ENCODE data around the gene DOCK1.

DOCK1 gene

DNA sequence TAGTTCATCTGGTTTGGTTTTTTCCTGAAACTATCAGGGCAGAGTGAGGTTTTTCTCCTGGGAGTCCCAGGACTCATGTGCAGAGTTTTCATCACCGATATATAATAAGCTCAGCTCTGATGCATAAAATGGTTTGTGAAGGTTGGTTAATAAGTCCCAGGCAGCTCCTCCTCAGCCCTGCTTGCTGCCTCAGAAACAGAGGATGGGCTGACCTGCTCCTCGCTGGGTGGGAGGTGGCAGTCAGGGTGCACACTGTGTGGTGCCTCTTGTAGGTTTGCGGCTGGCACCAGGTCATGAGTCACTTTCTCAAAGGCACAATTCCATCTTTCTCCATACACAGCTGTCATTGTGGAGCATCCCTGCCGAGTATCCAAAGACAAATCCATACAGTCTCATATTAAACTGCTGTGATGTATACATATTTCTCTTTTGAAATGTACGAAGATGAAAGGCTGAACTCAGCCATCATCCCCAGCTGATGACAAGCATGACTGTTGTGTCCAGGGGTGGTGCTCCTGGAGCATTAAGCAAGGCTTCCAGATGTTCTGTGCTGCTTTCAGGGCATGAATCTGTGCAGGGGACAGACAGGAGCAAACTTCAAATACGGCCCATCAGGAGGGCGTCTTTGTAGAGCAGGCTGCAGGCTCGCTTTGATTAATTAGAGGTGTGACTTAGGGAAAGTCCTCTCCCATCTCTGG lies 518.1 kb downstream of the DOCK1 start:
- DNase-seq (ENCODE audit: low read depth in 2 of 2): no peak

DNA sequence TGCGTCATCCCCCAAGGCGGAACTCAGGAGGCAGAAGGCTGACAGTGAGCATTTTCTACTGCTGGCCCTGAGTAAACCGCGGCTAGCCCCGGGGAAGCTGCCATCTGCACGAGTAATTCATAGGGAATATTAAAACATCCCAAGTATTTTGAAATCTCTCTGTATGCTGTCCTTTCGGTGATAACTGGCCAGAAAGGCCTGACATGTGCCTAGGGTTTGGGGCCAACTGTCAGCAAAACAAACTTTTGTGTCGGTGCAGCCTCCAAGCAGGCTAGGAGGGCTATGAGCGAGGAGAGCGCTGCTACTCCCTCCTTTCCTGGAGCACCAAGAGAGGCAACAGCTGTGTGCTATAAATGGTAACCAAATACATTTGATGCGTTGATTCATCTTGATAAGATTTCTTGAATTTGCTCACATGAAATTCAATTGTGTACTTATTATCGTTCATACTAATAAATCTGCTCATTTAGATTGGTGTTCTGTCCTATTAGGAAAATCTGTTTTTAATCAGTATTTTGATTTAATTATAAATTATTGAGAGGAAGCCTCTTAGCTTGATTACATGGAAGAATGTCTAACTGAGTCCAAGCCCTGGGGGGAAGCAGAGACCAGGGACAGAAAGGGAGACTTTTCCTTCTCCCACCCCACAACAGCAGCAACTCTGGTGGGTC lies 519.5 kb downstream of the DOCK1 start:
- DNase-seq (ENCODE audit: low read depth in 2 of 2): no peak

DNA sequence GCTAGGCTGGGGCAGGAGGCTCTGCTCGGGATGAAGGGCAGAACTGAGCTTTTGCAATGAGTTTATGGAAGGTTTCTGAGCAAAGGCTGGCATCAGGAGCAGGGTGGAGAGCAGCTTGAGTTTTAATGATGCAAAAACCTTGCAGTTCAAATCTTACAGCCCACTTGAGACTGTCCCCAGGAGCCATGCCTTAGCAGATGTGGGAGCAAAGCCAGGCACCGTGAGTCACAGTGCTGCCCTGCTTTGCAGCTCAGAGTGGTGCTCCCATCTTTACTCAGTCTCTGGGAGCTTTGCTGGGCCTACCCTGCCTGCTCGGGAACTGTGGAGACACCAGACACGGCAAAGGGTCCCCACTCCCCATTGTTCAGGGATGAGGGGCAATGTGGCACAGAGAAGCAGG lies 521.5 kb downstream of the DOCK1 start:
- DNase-seq (ENCODE audit: low read depth in 2 of 2): no peak

DNA sequence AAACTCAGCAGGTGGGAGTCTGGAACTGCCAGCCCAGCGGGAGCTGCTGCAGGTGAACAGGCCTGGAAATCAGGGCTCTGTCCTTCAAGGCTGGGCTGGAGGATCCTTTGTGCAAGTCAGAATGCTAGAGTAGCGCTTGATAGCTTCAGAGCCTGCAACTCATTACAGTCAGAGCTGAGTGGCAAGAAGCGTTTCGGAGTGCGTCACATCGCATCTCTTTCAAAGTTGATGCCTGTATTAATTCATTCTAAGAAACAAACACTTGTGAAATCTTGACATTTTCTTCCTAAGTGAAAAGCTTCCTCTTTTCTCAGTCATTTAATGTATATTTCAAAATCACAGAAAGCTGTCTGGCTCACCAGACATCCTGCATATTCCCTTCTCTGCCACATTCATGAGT lies 522.7 kb downstream of the DOCK1 start:
- no peak for DNase-seq (ENCODE audit: low read depth in 2 of 2)

DNA sequence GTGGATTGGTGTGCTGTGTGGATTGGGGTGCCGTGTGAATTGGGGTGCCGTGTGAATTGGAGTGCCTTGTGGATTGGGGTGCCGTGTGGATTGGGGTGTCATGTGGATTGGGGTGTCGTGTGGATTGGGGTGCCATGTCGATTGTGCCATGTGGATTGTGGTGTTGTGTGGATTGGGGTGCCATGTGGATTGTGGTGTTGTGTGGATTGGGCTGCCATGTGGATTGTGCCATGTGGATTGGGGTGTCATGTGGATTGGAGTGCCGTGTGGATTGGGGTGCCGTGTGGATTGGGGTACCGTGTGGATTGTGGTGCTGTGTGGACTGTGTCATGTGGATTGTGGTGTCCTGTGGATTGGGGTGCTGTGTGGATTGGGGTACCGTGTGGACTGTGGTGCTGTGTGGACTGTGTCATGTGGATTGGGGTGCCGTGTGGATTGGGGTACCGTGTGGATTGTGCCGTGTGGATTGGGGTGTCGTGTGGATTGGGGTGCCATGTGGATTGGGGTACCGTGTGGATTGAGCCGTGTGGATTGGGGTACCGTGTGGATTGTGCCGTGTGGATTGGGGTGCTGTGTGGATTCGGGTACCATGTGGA lies 523.3 kb downstream of the DOCK1 start:
- no peak for DNase-seq (ENCODE audit: low read depth in 2 of 2)

DNA sequence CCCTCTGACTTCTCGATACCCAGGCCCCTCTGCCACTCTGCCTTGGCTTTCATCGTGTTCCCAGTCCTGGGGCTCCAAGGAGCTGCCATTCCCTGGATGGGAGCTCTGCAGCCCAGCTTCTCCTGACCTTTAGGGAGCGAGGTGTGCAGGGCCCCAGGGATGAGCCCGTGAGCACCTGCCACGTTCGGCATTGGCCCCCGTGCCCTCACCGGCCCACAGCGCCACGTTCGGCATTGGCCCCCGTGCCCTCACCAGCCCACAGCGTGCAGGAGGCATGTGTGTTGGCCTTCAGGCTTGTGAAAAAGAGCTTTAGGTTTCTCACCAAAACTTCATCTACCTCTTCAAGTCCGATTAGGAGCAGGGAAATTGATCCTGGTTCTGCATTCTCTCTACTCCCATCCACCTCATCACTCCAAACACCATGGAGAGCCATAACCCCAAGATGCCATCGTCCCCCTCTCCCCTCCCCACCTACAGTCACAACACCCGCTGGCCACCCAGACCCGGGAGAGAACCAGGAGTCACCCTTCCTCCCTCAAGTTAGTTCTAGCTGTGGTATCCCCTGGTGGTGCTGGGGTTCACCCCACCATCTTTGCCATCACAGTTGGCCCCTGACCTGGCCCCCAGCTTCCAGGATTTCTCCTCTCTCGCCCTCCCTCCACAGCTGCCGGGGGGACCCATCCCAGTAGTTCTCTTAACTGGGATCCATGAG lies 524.5 kb downstream of the DOCK1 start:
- no peak for DNase-seq (ENCODE audit: low read depth in 2 of 2)

DNA sequence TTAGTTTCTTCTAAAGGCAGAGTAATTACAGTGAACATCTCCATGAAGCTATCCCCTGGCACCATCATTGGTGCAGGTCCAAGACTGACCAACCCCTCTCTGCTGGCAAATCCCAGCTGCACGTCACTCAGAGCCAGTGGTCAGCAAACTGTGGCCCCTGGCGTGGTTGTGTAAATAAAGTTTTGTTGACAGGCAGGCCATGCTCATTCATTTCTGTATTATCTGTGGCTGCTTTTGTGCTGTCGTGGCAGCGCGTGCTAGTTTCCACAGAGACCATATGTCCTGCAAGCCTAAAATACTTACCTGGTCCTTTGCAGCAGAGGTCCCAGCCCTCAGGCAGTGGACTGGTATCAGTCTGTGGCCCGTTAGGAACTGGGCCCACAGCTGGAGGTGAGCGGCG lies 526.3 kb downstream of the DOCK1 start:
- DNase-seq (ENCODE audit: low read depth in 2 of 2): no peak

DNA sequence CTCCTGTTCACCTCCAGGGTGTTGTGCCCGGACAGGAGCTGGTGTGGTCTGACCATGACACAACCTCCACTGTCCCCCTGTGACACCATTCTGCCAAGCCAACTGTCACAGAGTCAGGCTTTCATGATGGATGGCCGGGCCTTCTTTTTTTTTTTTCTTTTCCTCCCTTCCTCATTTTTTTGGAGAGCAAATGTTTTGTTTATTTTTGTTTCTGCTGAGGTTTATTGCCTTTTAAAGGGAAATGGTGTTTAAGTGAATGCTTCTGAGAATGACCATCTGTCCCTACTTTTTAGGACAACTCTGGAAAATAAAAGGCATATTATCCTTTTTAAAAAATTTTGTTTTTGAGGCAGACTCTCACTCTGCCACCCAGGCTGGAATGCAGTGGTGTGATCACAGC lies 528.8 kb downstream of the DOCK1 start:
- no peak for DNase-seq (ENCODE audit: low read depth in 2 of 2)

DNA sequence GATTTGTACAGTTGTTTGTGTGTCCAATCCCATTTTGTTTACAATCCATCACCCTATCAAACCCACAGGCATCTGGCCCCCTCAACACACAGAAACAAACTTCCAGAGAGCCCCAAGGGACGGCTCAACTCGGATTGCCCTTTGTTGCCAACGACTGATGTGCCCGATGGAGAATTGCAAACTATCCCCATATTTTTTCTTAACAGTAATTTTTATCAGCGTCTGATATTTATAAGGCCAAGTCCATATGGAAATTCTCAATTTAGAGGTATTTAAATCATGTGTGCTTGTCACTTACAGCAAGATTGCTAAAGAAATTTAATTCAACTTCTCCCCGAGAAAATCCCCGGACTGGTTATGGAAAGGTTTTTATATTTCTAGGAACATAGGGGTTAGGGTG lies 530.0 kb downstream of the DOCK1 start:
- DNase-seq (ENCODE audit: low read depth in 2 of 2): no peak

DNA sequence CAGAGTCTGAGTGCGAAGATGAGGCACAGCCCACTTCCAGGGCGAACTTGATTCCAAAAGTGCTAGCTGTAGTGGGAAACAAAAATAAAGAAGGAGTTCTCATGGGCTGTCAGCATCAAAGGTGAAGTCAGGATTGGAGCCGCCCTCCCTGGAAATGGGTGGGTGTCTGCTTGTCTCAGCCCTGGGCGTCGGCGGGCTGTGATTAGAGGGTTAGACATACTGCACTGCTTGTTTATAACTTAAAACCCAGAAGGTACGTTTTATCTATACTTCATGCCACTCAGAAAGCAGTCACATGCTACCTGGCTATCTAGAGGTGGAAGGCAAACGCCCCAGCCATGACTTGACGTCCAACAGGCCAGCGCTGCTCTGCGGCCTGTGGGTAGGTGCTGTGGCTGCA lies 535.1 kb downstream of the DOCK1 start:
- DNase-seq (ENCODE audit: low read depth in 2 of 2): no peak

DNA sequence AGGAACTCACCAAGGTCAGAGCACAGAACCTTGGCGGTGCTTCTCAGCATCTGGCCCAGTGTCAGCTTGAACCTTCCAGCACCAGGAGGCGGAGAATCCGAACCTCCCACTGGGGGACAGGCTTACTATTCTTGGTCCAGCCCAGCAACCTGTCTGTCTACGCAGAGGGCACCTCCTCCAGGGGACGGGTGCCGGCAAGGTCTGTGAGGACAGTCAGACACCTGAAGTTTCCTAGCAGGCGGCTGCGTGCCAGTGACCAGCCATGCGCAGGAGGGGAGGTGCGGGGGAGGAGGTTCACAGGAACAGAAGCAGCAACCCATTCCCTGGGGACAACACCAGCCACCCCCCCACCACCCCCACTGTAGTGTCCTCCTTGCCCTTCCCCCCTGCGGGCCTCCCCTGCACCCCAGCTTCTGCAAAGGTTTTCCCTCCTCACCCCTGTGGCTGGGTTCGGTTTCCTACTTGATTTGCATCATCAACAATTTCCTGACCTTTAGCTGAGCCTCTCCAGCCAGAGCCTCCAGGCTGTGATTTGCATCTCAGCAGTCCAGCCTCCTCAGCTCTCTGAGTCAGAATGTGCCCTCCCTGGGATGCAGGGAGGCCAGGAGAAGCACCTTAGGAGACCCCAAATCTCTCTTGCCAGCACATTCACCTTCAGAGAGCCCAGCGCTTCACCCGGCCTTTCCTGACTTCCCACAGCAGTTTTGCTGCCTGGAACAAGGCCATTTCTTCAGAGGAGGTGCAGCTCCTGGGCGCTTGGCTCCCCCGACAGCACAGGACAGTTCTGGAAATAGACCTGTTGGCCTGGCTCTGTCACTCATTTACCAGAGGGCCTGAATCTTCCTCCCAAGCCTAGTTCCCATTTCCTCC lies 536.4 kb downstream of the DOCK1 start:
- DNase-seq (ENCODE audit: low read depth in 2 of 2): no peak

DNA sequence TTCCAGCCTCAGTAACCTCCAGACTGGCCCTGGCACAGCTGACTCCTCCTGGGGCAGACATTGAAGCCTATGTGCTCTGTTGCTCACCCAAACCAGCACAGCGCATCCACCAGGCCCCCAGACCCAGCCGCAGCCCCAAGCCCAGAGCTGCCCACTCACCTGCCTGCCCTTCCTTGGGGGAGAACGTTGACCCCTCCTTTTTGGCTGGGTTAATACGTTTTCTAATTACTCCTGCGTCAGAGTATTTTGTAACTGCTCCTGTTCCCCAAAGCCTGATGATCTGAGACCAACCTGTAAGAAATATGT lies 536.9 kb downstream of the DOCK1 start:
- no peak for DNase-seq (ENCODE audit: low read depth in 2 of 2)

DNA sequence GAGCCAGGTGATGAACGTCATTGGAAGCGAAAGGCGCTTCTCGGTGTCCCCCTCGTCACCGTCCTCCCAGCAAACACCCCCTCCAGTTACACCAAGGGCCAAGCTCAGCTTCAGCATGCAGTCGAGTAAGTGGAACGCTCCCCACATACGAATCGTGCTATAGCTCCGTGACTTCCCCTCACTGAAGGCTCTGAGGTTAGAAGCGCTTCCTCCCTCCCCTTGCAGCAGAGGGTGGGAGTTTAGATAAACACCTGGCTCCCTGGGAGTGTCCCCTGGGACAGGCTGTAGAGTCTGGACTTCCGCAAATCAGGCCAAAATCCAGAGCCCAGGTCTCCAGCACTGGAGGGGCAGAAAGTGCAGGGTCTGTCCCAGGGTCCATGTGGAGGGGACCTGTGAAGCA lies 538.9 kb downstream of the DOCK1 start:
- DNase-seq (ENCODE audit: low read depth in 2 of 2): no peak

DNA sequence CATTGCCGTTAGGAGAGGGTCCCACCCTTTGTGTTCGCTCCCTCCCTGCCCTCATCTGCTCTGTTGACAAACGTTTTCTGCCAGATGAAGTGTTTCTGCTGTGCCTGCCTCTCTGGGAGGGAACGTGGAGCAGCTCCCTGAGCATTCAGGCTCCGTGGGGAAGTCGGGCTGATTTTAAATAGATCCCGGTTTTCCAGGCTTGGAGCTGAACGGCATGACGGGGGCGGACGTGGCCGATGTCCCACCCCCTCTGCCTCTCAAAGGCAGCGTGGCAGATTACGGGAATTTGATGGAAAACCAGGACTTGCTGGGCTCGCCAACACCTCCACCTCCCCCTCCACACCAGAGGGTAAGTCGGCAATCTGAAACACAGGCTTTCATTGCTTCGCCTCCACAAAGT lies 542.0 kb downstream of the DOCK1 start:
- DNase-seq (ENCODE audit: low read depth in 2 of 2): no peak

DNA sequence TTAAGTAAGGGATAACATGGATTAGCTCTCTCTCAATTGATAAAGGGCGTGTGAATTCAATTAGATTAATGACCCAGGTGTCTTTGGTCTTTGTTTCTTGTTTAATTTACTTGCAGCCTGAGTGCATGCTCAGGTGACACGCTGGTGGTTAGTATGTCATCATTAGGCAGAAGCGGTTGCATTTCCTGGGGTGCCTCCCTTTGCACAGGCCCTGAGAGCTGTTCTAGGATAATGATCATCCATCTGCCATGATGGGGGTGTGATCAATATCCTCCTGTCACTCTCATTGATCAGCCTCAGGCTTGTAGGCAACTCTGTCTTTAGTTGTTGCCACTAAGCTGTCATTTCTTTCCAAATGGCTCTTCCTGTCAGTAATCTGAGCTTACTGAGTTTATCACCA lies 544.3 kb downstream of the DOCK1 start:
- no peak for DNase-seq (ENCODE audit: low read depth in 2 of 2)

DNA sequence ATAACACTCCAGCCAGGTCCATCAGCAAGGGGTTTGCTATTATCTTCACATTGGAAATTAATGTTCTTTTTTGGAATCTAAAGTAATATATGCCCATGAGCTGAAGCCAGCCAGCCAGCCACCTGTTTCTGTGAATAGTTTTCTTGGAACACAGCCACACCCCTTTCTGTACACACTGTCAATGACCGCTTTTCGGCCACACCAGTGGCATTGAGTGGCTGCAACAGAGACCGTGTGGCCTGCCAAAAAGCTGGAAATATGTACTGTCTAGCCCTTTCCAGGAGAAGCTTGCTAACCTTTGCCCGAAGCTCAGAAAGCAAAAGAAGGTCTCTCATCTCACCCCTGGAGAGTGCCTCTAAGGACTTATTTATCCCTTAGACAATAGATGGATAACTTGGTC lies 545.4 kb downstream of the DOCK1 start:
- DNase-seq (ENCODE audit: low read depth in 2 of 2): no peak

DNA sequence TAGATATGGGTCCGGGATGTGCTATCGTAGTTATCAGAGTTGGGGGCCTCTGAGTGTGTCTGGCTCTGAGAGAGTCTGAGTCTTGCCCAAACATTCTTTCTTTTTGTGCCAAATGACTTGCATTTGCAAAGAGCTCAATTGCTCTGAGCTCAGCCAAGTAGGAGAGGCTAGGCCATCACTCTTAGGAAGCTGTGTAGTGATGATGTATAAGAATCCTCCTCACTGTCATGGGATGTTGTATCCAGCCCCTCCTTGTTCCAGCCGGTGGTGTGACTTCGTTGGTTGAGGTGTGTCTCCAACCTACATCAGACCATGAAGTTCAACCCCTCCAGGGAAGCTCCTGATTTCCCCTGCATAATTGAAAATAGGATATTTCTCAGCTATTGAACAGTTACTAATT lies 546.4 kb downstream of the DOCK1 start:
- DNase-seq (ENCODE audit: low read depth in 2 of 2): no peak

DNA sequence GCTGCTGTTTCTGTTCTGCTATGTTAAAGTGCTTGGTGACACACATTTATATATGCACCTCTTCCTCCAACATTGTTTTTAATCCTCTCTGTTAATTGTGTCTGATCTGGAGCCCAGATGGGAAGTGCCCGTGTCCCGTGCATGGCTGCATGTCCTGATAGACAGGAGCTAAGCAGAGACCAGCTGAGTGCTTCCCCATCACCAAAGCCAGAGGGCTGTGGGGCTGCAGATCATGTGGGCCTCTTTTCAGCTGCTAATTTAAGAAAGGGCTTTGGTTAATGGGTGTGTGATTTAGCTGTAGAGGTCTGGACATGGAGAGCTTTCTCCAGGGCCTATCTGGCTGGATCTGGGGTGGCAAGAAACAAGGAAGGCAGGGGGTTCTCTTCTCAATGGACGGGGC lies 547.3 kb downstream of the DOCK1 start:
- no peak for DNase-seq (ENCODE audit: low read depth in 2 of 2)

DNA sequence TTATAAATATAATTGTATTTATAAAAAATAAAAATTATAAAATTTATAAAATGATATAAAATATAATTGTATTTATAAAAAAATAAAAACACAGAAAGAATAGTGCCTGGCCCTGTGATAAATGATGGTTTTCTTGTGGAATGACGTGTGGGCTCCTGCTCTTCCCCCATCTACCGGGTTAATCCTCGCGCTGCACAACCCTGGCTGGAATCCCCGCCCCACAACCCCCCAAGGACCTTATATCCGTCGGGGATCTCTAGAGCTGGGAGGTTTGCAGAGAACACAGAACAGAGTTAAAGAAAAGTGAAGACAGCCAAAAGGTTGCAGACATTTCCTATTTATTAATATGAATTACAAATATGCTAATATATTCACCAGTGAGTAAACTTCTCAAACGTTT lies 548.5 kb downstream of the DOCK1 start:
- DNase-seq (ENCODE audit: low read depth in 2 of 2): no peak

DNA sequence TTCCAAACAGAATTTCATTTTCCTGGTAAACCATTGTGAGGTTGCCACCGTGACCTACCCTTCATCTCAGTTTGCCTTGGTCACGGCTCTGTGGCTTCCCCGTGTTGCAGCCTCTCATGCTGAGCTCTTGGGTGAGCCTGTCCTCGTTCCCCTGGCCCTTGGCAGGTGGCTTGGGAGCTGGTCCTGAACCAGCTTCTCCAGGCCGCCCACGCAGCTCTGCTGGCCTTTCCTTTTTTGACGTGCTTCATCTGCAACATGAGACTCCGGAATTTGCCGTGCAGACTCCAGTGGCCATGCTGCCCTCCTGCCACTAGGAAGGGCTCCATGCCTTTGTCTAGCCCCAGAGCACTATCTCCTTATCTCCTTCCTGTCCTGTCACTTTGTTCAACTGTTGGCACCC lies 550.9 kb downstream of the DOCK1 start:
- no peak for DNase-seq (ENCODE audit: low read depth in 2 of 2)

DNA sequence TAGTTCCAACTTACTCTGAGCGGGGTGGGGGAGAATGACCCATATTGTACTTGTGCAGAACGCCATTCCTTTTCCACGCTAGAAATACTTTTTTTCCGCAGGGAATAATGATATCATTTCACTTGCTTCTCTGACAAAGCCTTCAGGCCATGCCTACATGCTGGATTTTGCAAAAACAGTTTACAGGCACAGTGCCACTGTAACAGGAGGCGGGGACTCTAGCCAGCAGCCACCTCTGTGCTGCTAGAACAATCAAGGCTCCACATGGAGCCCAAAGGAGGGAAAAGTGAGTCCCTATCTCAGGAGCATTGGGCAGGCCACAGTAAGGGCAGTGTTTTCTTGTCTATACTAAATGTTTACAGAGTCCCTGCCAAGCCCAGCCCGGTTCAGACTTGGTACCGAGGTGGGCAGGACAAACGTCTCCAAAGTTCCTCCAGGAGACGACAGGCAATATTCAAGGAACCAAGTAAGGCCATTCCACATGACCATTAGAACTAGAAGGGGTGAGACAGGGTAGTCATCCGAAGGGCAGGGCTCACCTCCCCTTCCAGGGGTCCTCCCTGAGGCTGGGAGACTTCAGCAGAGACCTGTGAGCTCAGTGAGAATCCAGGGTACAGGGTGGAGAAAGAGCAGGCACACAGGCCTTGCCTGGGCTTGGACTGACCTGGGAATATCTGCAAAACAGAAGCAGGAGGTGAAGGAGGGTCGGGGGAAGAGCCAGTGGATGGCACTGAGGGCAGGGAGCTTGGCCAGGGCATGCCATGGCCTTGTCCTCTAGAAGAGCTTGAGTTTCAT lies 553.0 kb downstream of the DOCK1 start:
- no peak for DNase-seq (ENCODE audit: low read depth in 2 of 2)

Measured in activated CD8-positive, alpha-beta memory T cell treated with anti-CD3 and anti-CD28 coated beads for 4 hours (primary cell).